AG09309 (cell line): ENCODE results near the gene ADAMTSL3.

Source experiments
- DNase-seq: peaks from one replicate; pipeline ENCODE4 v3.0.0-alpha.2; 2010; ENCODE audit warnings: low read depth
- H3K4me3 ChIP-seq: 2 replicates; pipeline ENCODE4 v1.5.1; 2011; ENCODE audit warnings: mild to moderate bottlenecking, low read depth, low read length, moderate library complexity; ENCODE audit not compliant: control insufficient read depth
- TF ChIP-seq, protein P1 (sequence below): IDR thresholded peaks from 2 replicates; pipeline ENCODE4 v1.5.1; 2011; ENCODE audit warnings: mild to moderate bottlenecking, low read depth, low read length, inconsistent platforms; ENCODE audit not compliant: insufficient read depth, control insufficient read depth; ENCODE audit errors: missing control alignments

ADAMTSL3 gene

GRCh38 chr15:83793069-83793468, 139.1 kb downstream of the ADAMTSL3 start:
- H3K4me3 ChIP-seq: no peak overlapping the region
- TF ChIP-seq, protein P1, sequence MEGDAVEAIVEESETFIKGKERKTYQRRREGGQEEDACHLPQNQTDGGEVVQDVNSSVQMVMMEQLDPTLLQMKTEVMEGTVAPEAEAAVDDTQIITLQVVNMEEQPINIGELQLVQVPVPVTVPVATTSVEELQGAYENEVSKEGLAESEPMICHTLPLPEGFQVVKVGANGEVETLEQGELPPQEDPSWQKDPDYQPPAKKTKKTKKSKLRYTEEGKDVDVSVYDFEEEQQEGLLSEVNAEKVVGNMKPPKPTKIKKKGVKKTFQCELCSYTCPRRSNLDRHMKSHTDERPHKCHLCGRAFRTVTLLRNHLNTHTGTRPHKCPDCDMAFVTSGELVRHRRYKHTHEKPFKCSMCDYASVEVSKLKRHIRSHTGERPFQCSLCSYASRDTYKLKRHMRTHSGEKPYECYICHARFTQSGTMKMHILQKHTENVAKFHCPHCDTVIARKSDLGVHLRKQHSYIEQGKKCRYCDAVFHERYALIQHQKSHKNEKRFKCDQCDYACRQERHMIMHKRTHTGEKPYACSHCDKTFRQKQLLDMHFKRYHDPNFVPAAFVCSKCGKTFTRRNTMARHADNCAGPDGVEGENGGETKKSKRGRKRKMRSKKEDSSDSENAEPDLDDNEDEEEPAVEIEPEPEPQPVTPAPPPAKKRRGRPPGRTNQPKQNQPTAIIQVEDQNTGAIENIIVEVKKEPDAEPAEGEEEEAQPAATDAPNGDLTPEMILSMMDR: no peak
- no peak for DNase-seq

DNA sequence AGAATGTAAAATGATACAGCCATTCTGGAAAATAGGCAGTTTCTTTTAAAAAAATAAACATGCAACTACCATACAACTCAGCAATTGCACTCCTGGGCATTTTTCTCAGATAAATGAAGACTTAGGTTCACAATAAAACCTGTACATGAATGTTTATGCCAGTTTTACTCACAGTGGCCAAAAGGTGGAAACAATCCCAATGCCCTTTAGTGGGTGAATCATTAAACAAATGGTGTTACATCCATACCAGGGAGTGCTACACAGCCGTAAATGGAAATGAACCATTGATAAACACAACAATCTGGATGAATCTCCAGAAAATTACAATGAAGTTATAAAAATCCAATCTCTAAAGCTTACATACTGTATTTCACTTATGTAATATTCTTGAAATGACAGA, 140.3 kb downstream of the ADAMTSL3 start:
- TF ChIP-seq, protein P1: no peak
- H3K4me3 ChIP-seq: no peak overlapping the region

DNA sequence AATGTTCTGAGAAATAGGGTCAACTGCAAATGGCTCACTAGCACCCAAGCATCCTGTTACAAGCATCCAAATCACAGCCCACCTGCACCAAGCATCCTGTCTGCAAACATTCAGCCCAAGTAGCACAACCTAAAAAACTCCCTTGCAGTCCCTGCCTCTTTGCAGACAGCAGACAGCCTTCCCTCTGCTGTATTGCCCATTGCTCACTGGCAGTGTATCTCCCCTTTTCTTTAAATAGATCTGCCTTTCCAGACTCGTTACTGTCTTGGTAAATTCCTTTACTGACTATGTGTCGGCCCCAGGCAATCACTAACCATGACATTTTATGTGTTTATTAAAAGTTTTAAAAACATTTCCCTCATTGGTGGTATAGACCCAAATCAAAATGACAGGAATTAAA, 155.4 kb downstream of the ADAMTSL3 start:
- DNase-seq: no peak
- TF ChIP-seq, protein P1: no peak
- no peak overlapping the region for H3K4me3 ChIP-seq

More for the DNA sequence above, 140.3 kb downstream of the ADAMTSL3 start:
- no peak for DNase-seq

GRCh38 chr15:83810110-83810509, 156.2 kb downstream of the ADAMTSL3 start:
- DNase-seq: no peak
- TF ChIP-seq, protein P1: no peak
- H3K4me3 ChIP-seq: no peak overlapping the region

GRCh38 chr15:83813682-83814081, 159.8 kb downstream of the ADAMTSL3 start:
- H3K4me3 ChIP-seq: no peak overlapping the region
- no peak for DNase-seq
- TF ChIP-seq, protein P1: no peak

DNA sequence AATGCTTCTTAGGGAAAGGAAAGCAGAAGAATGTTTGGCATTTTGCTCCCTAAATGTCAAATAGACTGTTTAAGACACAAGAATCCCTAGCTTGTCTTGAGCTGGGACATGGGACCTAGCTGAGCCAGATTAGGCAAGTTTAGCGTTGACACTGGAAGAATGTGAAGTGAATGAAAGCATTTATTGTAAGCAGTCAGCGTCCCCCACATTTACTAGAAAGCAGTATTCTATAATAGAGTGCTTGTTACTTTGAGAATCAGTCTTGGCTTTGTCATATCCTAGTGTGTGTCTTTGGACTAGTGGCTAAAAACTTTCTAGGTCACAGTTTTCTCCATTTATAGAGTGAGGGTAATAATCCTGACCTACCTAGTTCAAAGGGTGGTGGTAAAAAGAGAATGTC, 161.6 kb downstream of the ADAMTSL3 start:
- DNase-seq: no peak
- TF ChIP-seq, protein P1: no peak
- no peak overlapping the region for H3K4me3 ChIP-seq
